ENCODE measurements around the gene PTPRK.

Gene PTPRK

DNA sequence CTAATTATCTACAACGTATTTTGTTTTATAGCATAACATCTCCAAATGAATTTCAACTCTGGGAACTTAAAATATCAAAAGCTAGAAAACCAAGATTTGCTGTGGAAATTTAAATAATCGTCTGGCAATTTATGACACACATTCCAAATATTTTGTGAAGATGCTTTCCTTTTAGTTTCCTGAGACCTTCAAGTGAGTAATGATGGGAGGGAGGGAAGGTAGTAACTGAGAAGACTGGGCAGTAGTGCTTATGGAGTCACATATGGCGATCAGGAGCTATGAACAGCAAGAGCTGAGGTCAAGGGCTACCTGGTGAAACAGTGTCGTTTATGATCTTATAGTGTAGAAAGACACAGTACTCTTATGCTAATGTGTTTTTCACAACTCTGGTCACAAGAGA is 441.4 kb downstream of the PTPRK start:
- Histone ChIP-seq H3K27ac (ENCODE audit: low read depth, low read length) (no peak overlapping the region), H3K9me3 (ENCODE audit: control insufficient read depth in 1 of 2, low read length in 2 of 2) (no peaks in the 10 kb centered on the region), H3K4me1 (ENCODE audit: control insufficient read depth in 1 of 2, insufficient read depth in 2 of 2, low read length in 2 of 2) (no peaks in the 10 kb centered on the region), H3K27me3 (ENCODE audit: control insufficient read depth in 1 of 2, insufficient read depth in 2 of 2, low read length in 2 of 2) (no peaks in the 10 kb centered on the region), H3K36me3 (ENCODE audit: control insufficient read depth in 1 of 2, insufficient read depth in 2 of 2, low read length in 2 of 2) (peaks cover 0 to 13% of the 10 kb centered on the region in 2 donors), H3K4me3 (ENCODE audit: low read depth in 1 of 2, low read length in 2 of 2) (no peak overlapping the region), H3K9ac (ENCODE audit: low read depth in 1 of 2, low read length in 2 of 2) (no peak overlapping the region)

GRCh38 chr6:128078276-128078675 is 442.1 kb downstream of the PTPRK start:
- Histone ChIP-seq H3K27me3 (ENCODE audit: control insufficient read depth in 1 of 2, insufficient read depth in 2 of 2, low read length in 2 of 2) (no peaks in the 10 kb centered on the region), H3K9ac (ENCODE audit: low read depth in 1 of 2, low read length in 2 of 2) (no peak overlapping the region), H3K36me3 (ENCODE audit: control insufficient read depth in 1 of 2, insufficient read depth in 2 of 2, low read length in 2 of 2) (peaks cover 0 to 13% of the 10 kb centered on the region in 2 donors), H3K4me3 (ENCODE audit: low read depth in 1 of 2, low read length in 2 of 2) (no peak overlapping the region), H3K27ac (ENCODE audit: low read depth, low read length) (no peak overlapping the region), H3K4me1 (ENCODE audit: control insufficient read depth in 1 of 2, insufficient read depth in 2 of 2, low read length in 2 of 2) (no peaks in the 10 kb centered on the region), H3K9me3 (ENCODE audit: control insufficient read depth in 1 of 2, low read length in 2 of 2) (no peaks in the 10 kb centered on the region)

DNA sequence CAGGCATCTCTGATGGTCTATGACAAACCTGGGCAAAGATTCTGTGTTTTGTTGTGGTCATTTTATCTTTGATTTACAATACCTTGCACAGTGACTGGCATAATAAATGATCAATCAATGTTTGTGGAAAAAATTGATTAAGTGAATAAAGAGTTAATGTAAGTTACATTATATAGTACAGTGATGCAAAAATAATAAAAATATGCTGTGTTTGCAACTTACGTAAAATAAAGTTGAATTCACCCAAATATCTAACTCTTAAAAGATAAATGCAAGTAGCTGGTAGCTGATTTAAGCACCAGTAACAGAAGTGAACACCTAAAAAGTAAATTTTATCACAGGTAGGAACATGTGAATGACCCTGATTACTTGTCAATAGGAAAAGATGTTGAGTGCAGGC is 443.6 kb downstream of the PTPRK start:
- no peaks in the 10 kb centered on the region for H3K27me3 ChIP-seq (ENCODE audit: control insufficient read depth in 1 of 2, insufficient read depth in 2 of 2, low read length in 2 of 2)
- H3K36me3 ChIP-seq (ENCODE audit: control insufficient read depth in 1 of 2, insufficient read depth in 2 of 2, low read length in 2 of 2) = peaks cover 3 to 13% of the 10 kb centered on the region in 2 donors
- H3K9ac ChIP-seq (ENCODE audit: low read depth in 1 of 2, low read length in 2 of 2) = no peak overlapping the region
- no peaks in the 10 kb centered on the region for H3K9me3 ChIP-seq (ENCODE audit: control insufficient read depth in 1 of 2, low read length in 2 of 2)
- H3K4me1 ChIP-seq (ENCODE audit: control insufficient read depth in 1 of 2, insufficient read depth in 2 of 2, low read length in 2 of 2) = no peaks in the 10 kb centered on the region
- H3K4me3 ChIP-seq (ENCODE audit: low read depth in 1 of 2, low read length in 2 of 2) = no peak overlapping the region
- H3K27ac ChIP-seq (ENCODE audit: low read depth, low read length) = no peak overlapping the region

DNA sequence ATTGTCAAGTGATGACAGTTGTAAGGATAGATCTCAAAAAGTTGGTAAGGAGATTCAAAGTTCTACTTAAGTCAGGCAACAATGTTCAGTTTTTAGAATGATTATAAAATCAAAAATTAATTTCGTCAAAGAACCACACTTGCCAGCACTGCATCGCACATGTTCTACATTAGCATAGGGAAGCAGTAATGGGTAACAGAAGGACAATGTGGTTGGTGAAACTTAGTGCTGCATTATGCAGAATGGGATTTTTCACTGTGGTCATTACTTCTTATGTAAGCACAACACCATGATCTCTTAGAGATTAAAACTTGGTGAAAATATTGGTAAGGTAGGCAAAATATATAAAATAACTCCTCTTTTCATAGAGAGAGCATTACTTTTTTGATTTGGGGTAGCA is 445.8 kb downstream of the PTPRK start:
- Histone ChIP-seq H3K9me3 (ENCODE audit: control insufficient read depth in 1 of 2, low read length in 2 of 2) (no peaks in the 10 kb centered on the region), H3K4me1 (ENCODE audit: control insufficient read depth in 1 of 2, insufficient read depth in 2 of 2, low read length in 2 of 2) (no peaks in the 10 kb centered on the region), H3K9ac (ENCODE audit: low read depth in 1 of 2, low read length in 2 of 2) (no peak overlapping the region), H3K27me3 (ENCODE audit: control insufficient read depth in 1 of 2, insufficient read depth in 2 of 2, low read length in 2 of 2) (no peaks in the 10 kb centered on the region), H3K27ac (ENCODE audit: low read depth, low read length) (no peak overlapping the region), H3K36me3 (ENCODE audit: control insufficient read depth in 1 of 2, insufficient read depth in 2 of 2, low read length in 2 of 2) (peaks cover 3 to 13% of the 10 kb centered on the region in 2 donors), H3K4me3 (ENCODE audit: low read depth in 1 of 2, low read length in 2 of 2) (no peak overlapping the region)

- no peak overlapping the region for H3K4me3 ChIP-seq (ENCODE audit: low read depth in 1 of 2, low read length in 2 of 2)
- H3K9me3 ChIP-seq (ENCODE audit: control insufficient read depth in 1 of 2, low read length in 2 of 2) = no peaks in the 10 kb centered on the region
- H3K9ac ChIP-seq (ENCODE audit: low read depth in 1 of 2, low read length in 2 of 2) = no peak overlapping the region
- H3K27me3 ChIP-seq (ENCODE audit: control insufficient read depth in 1 of 2, insufficient read depth in 2 of 2, low read length in 2 of 2) = no peaks in the 10 kb centered on the region
- H3K27ac ChIP-seq (ENCODE audit: low read depth, low read length) = no peak overlapping the region
- H3K36me3 ChIP-seq (ENCODE audit: control insufficient read depth in 1 of 2, insufficient read depth in 2 of 2, low read length in 2 of 2) = peaks cover 3 to 6% of the 10 kb centered on the region in 2 donors
- H3K4me1 ChIP-seq (ENCODE audit: control insufficient read depth in 1 of 2, insufficient read depth in 2 of 2, low read length in 2 of 2) = no peaks in the 10 kb centered on the region
Measured at GRCh38 chr6:128073389-128073788, 447.0 kb downstream of the PTPRK start.

DNA sequence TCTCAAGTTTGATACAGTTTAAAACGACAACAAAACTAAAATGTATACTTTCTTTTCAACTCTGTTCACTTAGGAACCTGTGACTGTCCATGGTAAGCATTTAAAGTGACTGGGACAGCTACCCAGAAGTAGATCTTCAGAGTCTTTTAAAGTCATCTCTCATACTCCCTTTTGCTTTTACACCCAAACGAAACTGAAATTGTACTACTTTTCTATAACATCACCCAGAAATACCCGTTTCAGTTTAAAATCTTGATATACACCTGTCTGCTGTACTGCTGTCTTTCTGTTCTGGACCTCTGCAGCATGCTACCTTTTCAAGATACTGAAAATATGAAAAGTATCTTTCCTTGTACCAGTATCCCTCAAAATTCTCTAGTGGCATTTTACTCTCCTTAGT is 449.2 kb downstream of the PTPRK start:
- H3K27ac ChIP-seq (ENCODE audit: low read depth, low read length) = no peak overlapping the region
- peaks cover 3 to 10% of the 10 kb centered on the region in 2 donors for H3K36me3 ChIP-seq (ENCODE audit: control insufficient read depth in 1 of 2, insufficient read depth in 2 of 2, low read length in 2 of 2)
- no peak overlapping the region for H3K4me3 ChIP-seq (ENCODE audit: low read depth in 1 of 2, low read length in 2 of 2)

GRCh38 chr6:128070406-128070805 is 450.0 kb downstream of the PTPRK start:
- Histone ChIP-seq H3K9me3 (ENCODE audit: control insufficient read depth in 1 of 2, low read length in 2 of 2) (no peaks in the 10 kb centered on the region), H3K4me3 (ENCODE audit: low read depth in 1 of 2, low read length in 2 of 2) (no peak overlapping the region), H3K27me3 (ENCODE audit: control insufficient read depth in 1 of 2, insufficient read depth in 2 of 2, low read length in 2 of 2) (no peaks in the 10 kb centered on the region), H3K27ac (ENCODE audit: low read depth, low read length) (no peak overlapping the region), H3K9ac (ENCODE audit: low read depth in 1 of 2, low read length in 2 of 2) (no peak overlapping the region), H3K36me3 (ENCODE audit: control insufficient read depth in 1 of 2, insufficient read depth in 2 of 2, low read length in 2 of 2) (peaks cover 7 to 10% of the 10 kb centered on the region in 2 donors), H3K4me1 (ENCODE audit: control insufficient read depth in 1 of 2, insufficient read depth in 2 of 2, low read length in 2 of 2) (no peaks in the 10 kb centered on the region)

More for the DNA sequence above, 449.2 kb downstream of the PTPRK start:
- H3K4me1 ChIP-seq (ENCODE audit: control insufficient read depth in 1 of 2, insufficient read depth in 2 of 2, low read length in 2 of 2) = no peaks in the 10 kb centered on the region
- H3K27me3 ChIP-seq (ENCODE audit: control insufficient read depth in 1 of 2, insufficient read depth in 2 of 2, low read length in 2 of 2) = no peaks in the 10 kb centered on the region
- H3K9me3 ChIP-seq (ENCODE audit: control insufficient read depth in 1 of 2, low read length in 2 of 2) = no peaks in the 10 kb centered on the region
- no peak overlapping the region for H3K9ac ChIP-seq (ENCODE audit: low read depth in 1 of 2, low read length in 2 of 2)

GRCh38 chr6:128069188-128069587 is 451.2 kb downstream of the PTPRK start:
- H3K36me3 ChIP-seq (ENCODE audit: control insufficient read depth in 1 of 2, insufficient read depth in 2 of 2, low read length in 2 of 2) = peaks cover 11 to 13% of the 10 kb centered on the region in 2 donors
- no peak overlapping the region for H3K4me3 ChIP-seq (ENCODE audit: low read depth in 1 of 2, low read length in 2 of 2)
- no peak overlapping the region for H3K9ac ChIP-seq (ENCODE audit: low read depth in 1 of 2, low read length in 2 of 2)
- H3K27ac ChIP-seq (ENCODE audit: low read depth, low read length) = no peak overlapping the region
- no peaks in the 10 kb centered on the region for H3K4me1 ChIP-seq (ENCODE audit: control insufficient read depth in 1 of 2, insufficient read depth in 2 of 2, low read length in 2 of 2)
- no peaks in the 10 kb centered on the region for H3K9me3 ChIP-seq (ENCODE audit: control insufficient read depth in 1 of 2, low read length in 2 of 2)
- no peaks in the 10 kb centered on the region for H3K27me3 ChIP-seq (ENCODE audit: control insufficient read depth in 1 of 2, insufficient read depth in 2 of 2, low read length in 2 of 2)

- Histone ChIP-seq H3K4me1 (ENCODE audit: control insufficient read depth in 1 of 2, insufficient read depth in 2 of 2, low read length in 2 of 2) (no peaks in the 10 kb centered on the region), H3K9ac (ENCODE audit: low read depth in 1 of 2, low read length in 2 of 2) (no peak overlapping the region), H3K4me3 (ENCODE audit: low read depth in 1 of 2, low read length in 2 of 2) (no peak overlapping the region), H3K27ac (ENCODE audit: low read depth, low read length) (no peak overlapping the region), H3K9me3 (ENCODE audit: control insufficient read depth in 1 of 2, low read length in 2 of 2) (no peaks in the 10 kb centered on the region), H3K36me3 (ENCODE audit: control insufficient read depth in 1 of 2, insufficient read depth in 2 of 2, low read length in 2 of 2) (peaks cover 11 to 13% of the 10 kb centered on the region in 2 donors), H3K27me3 (ENCODE audit: control insufficient read depth in 1 of 2, insufficient read depth in 2 of 2, low read length in 2 of 2) (no peaks in the 10 kb centered on the region)
Measured at GRCh38 chr6:128068119-128068479, 452.3 kb downstream of the PTPRK start.

- Histone ChIP-seq H3K36me3 (ENCODE audit: control insufficient read depth in 1 of 2, insufficient read depth in 2 of 2, low read length in 2 of 2) (peaks cover 11% of the 10 kb centered on the region in 2 donors), H3K27me3 (ENCODE audit: control insufficient read depth in 1 of 2, insufficient read depth in 2 of 2, low read length in 2 of 2) (no peaks in the 10 kb centered on the region), H3K27ac (ENCODE audit: low read depth, low read length) (no peak overlapping the region), H3K9me3 (ENCODE audit: control insufficient read depth in 1 of 2, low read length in 2 of 2) (no peaks in the 10 kb centered on the region), H3K4me3 (ENCODE audit: low read depth in 1 of 2, low read length in 2 of 2) (no peak overlapping the region), H3K4me1 (ENCODE audit: control insufficient read depth in 1 of 2, insufficient read depth in 2 of 2, low read length in 2 of 2) (no peaks in the 10 kb centered on the region), H3K9ac (ENCODE audit: low read depth in 1 of 2, low read length in 2 of 2) (no peak overlapping the region)
Measured at GRCh38 chr6:128067446-128068118, 452.8 kb downstream of the PTPRK start.

All from duodenal mucosa (tissue), 2 donors.